ELR (cell line): ENCODE data around the gene DCTD.

Experiments used
- DNase-seq: peaks from one replicate; pipeline ENCODE4 v3.0.0-alpha.2; 2015; ENCODE audit warnings: low read depth

DCTD gene

GRCh38 chr4:182871616-182872015 is 45.6 kb downstream of the DCTD start:
- no peak for DNase-seq

- no peak for DNase-seq
These were observed 47.5 kb downstream of the DCTD start for GRCh38 chr4:182869697-182870096.

- DNase-seq, result no peak
These were observed 50.4 kb downstream of the DCTD start for GRCh38 chr4:182866746-182867145.

- DNase-seq, result no peak
These were observed 53.7 kb downstream of the DCTD start for GRCh38 chr4:182863501-182863900.

GRCh38 chr4:182862921-182863320 is 54.3 kb downstream of the DCTD start:
- no peak for DNase-seq

GRCh38 chr4:182862141-182862875 is 54.9 kb downstream of the DCTD start:
- no peak for DNase-seq

- no peak for DNase-seq
These were observed 55.8 kb downstream of the DCTD start for GRCh38 chr4:182861346-182861745.

- DNase-seq, result no peak
These were observed 57.5 kb downstream of the DCTD start for GRCh38 chr4:182859730-182860129.

GRCh38 chr4:182858711-182859110 is 58.5 kb downstream of the DCTD start:
- no peak for DNase-seq

- DNase-seq, result no peak
These were observed 60.3 kb downstream of the DCTD start for GRCh38 chr4:182856862-182857261.

GRCh38 chr4:182855877-182856276 is 61.3 kb downstream of the DCTD start:
- no peak for DNase-seq

- DNase-seq, result no peak
These were observed 61.9 kb downstream of the DCTD start for GRCh38 chr4:182855312-182855711.

- no peak for DNase-seq
These were observed 62.7 kb downstream of the DCTD start for GRCh38 chr4:182854466-182854865.

- DNase-seq, result no peak
These were observed 63.4 kb downstream of the DCTD start for GRCh38 chr4:182853731-182854330.

GRCh38 chr4:182848685-182849084 is 68.5 kb downstream of the DCTD start:
- DNase-seq, result no peak

- DNase-seq, result no peak
These were observed 69.4 kb downstream of the DCTD start for GRCh38 chr4:182847576-182848450.

GRCh38 chr4:182846036-182846435 is 71.2 kb downstream of the DCTD start:
- DNase-seq, result no peak

- DNase-seq, result no peak
These were observed 71.6 kb downstream of the DCTD start for GRCh38 chr4:182845618-182846017.

- DNase-seq, result no peak
These were observed 73.3 kb downstream of the DCTD start for GRCh38 chr4:182843808-182844325.

GRCh38 chr4:182842759-182843390 is 74.3 kb downstream of the DCTD start:
- no peak for DNase-seq

GRCh38 chr4:182842104-182842600 is 75.0 kb downstream of the DCTD start:
- DNase-seq, result no peak

- DNase-seq, result no peak
These were observed 77.1 kb downstream of the DCTD start for GRCh38 chr4:182840108-182840507.
